Measurements from ENCODE around the gene STPG2.

DNA sequence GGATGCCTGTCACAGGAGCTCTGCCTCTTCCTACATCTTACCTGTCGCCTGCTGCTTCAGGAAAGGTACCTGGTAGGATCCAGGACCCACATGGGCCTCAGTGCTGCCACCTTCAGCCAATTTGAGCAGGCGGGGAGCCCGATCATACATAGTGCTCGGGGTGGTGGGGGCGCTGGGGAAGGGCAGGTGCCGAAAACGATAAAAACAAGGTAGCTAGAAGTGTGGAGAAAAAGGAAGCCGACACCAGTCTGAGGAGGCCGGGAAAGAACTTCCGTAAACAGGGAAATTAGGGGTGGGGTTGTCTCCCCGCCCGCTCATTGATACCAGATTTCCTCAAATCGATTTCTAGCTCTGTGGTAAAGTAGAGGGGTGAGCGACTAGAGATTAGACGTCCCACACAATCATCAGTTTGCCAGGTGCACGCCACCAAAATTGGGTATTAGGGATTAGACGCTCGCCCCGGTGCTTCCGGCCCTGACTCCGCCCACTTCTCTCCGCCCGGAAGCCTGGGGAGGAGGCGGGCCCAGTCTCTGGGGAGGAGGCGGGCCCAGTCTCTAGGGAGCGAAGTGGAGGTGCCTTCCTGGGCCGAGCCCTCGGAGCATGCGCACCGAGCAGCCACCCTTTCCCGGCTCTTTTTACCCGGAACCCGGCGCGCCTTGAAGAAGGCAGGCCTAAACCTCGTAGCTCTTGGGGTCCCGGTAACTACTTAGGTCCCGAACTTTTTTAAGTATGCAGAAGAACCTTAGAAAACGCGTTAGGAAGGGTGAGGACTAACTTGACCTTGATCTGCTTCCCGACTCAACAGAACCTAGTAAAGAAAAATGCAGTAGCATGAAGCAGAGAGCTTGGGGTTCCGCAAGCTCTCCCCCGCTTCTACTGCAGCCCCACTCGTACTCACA, at the start of gene STPG2:
- TF ChIP-seq, protein P1, sequence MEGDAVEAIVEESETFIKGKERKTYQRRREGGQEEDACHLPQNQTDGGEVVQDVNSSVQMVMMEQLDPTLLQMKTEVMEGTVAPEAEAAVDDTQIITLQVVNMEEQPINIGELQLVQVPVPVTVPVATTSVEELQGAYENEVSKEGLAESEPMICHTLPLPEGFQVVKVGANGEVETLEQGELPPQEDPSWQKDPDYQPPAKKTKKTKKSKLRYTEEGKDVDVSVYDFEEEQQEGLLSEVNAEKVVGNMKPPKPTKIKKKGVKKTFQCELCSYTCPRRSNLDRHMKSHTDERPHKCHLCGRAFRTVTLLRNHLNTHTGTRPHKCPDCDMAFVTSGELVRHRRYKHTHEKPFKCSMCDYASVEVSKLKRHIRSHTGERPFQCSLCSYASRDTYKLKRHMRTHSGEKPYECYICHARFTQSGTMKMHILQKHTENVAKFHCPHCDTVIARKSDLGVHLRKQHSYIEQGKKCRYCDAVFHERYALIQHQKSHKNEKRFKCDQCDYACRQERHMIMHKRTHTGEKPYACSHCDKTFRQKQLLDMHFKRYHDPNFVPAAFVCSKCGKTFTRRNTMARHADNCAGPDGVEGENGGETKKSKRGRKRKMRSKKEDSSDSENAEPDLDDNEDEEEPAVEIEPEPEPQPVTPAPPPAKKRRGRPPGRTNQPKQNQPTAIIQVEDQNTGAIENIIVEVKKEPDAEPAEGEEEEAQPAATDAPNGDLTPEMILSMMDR (IDR thresholded peaks at IDR 0.05; ENCODE audit: low read depth, low read length) = peak; percentile 76
- no peak for TF ChIP-seq EZH2phosphoT487 (IDR thresholded peaks at IDR 0.05; ENCODE audit: low read depth)

Data from OCI-LY3 (cell line).